GM12892 (cell line): Measurements from ENCODE around the gene GALNT14.

Experiments used
- POLR2A ChIP-seq: IDR thresholded peaks from 2 replicates; pipeline ENCODE4 v1.6.1; 2011; ENCODE audit warnings: low read depth, low read length, control low read depth
- POLR2AphosphoS5 ChIP-seq: IDR thresholded peaks from 2 replicates; pipeline ENCODE4 v1.6.1; 2011; ENCODE audit warnings: low read depth, low read length, control low read depth
- TAF1 ChIP-seq: IDR thresholded peaks from 2 replicates; pipeline ENCODE4 v1.6.1; 2011; ENCODE audit warnings: low read depth, mild to moderate bottlenecking, control low read depth, low read length, borderline replicate concordance

DNA sequence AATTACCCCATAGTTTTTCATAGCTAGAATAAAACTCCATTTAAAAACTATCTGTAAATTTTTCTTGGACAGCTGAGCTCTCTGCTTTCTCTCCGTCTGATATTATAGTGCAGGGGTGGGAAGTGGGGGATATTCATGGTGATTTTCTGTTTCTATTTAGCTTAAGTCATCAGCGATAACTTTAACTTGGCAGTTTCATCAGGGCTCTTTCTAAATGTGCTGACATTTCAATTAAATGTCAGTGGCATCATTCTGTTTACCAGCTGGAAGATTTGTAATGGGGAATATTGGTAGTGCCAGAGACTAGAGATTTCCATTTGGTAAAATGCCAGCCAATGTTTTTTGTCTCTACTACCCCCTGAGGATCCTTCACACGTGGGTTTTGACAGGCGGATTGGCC is 277.5 kb downstream of the GALNT14 start:
- TF ChIP-seq POLR2A (no peak), TAF1 (no peak), POLR2AphosphoS5 (no peak)
